ENCODE data around the gene SMYD3.

The SMYD3 gene

DNA sequence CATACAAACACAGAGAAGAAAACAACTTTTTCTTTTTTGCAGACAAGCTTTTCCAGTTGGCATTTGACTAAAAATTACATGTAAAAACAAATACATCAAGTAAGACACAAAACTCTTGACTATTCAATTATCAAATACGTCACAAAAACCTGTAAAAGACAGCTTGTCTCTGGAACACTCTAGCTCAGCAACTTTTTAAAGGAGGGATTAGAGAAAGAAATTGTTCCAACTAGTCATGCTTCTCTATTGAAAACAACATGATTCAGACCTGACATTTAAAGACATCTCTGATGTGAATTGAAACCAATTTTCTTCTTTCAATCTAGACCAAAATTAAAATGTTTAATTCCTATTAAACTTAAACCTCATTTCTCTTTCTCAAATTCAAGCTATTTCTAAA is 30.3 kb downstream of the SMYD3 start:
- Histone ChIP-seq H3F3A (ENCODE audit: low read depth) (no peaks in the 10 kb centered on the region), H3K27me3 (ENCODE audit: insufficient read depth, low read length, poor library complexity, severe bottlenecking) (no peaks in the 10 kb centered on the region), H3K4me3 (ENCODE audit: low read length, poor library complexity, severe bottlenecking) (no peak overlapping the region), H2AFZ (ENCODE audit: low read length) (no peak overlapping the region), H4K20me1 (ENCODE audit: insufficient read depth, low read length, poor library complexity, severe bottlenecking) (no peaks in the 10 kb centered on the region), H3K79me2 (ENCODE audit: insufficient read depth, low read length) (peaks cover 17% of the 10 kb centered on the region; the same call in 1 of the 2 replicates), H3K9me3 (ENCODE audit: insufficient read depth, low read depth, low read length) (no peaks in the 10 kb centered on the region), H3K36me3 (ENCODE audit: insufficient read depth, low read length) (no peaks in the 10 kb centered on the region), H3K9ac (ENCODE audit: low read depth, low read length, poor library complexity, severe bottlenecking) (no peak overlapping the region), H3K9me2 (replicated peaks; ENCODE audit: low read depth, low read length) (no peaks in the 10 kb centered on the region), H3K4me1 (ENCODE audit: insufficient read depth, low read length, poor library complexity, severe bottlenecking) (peaks cover 19% of the 10 kb centered on the region), H3K4me2 (ENCODE audit: low read depth, low read length, poor library complexity, severe bottlenecking) (no peak overlapping the region)
- TF ChIP-seq, protein P1, sequence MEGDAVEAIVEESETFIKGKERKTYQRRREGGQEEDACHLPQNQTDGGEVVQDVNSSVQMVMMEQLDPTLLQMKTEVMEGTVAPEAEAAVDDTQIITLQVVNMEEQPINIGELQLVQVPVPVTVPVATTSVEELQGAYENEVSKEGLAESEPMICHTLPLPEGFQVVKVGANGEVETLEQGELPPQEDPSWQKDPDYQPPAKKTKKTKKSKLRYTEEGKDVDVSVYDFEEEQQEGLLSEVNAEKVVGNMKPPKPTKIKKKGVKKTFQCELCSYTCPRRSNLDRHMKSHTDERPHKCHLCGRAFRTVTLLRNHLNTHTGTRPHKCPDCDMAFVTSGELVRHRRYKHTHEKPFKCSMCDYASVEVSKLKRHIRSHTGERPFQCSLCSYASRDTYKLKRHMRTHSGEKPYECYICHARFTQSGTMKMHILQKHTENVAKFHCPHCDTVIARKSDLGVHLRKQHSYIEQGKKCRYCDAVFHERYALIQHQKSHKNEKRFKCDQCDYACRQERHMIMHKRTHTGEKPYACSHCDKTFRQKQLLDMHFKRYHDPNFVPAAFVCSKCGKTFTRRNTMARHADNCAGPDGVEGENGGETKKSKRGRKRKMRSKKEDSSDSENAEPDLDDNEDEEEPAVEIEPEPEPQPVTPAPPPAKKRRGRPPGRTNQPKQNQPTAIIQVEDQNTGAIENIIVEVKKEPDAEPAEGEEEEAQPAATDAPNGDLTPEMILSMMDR (conservative IDR thresholded peaks at IDR 0.05; ENCODE audit: low read length) = no peak
- no peak for TF ChIP-seq EZH2phosphoT487 (IDR thresholded peaks at IDR 0.05; ENCODE audit: borderline replicate concordance)

DNA sequence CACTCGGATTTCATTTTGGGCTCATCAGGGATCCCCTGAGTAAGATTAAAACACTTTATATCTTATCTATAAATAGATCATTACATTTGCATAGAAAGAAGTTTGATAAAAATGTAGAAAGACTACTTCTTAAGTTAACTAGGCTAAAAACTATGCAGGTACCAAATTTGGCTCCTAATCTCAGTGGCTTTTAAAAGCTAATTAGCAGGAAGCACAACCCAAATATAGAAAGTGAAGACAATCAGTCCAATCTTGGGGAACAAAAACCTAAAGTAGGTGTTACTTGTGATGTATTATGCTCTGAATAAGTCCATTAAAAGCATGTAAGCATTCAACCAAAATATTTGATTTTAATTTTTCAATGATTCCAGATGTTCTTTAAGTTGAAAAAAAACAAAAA is 35.4 kb downstream of the SMYD3 start:
- peaks cover 12% of the 10 kb centered on the region; the same call in 1 of the 2 replicates for H3K79me2 ChIP-seq (ENCODE audit: insufficient read depth, low read length)
- TF ChIP-seq EZH2phosphoT487 (IDR thresholded peaks at IDR 0.05; ENCODE audit: borderline replicate concordance) = no peak
- TF ChIP-seq, protein P1 (conservative IDR thresholded peaks at IDR 0.05; ENCODE audit: low read length) = no peak
- no peaks in the 10 kb centered on the region for H3K27me3 ChIP-seq (ENCODE audit: insufficient read depth, low read length, poor library complexity, severe bottlenecking)
- no peaks in the 10 kb centered on the region for H4K20me1 ChIP-seq (ENCODE audit: insufficient read depth, low read length, poor library complexity, severe bottlenecking)
- no peaks in the 10 kb centered on the region for H3K36me3 ChIP-seq (ENCODE audit: insufficient read depth, low read length)
- peaks cover 9% of the 10 kb centered on the region for H3K4me1 ChIP-seq (ENCODE audit: insufficient read depth, low read length, poor library complexity, severe bottlenecking)
- H3K9me2 ChIP-seq (replicated peaks; ENCODE audit: low read depth, low read length) = no peaks in the 10 kb centered on the region
- H3F3A ChIP-seq (ENCODE audit: low read depth) = no peaks in the 10 kb centered on the region
- peak overlapping the region; percentile 6 for H3K4me2 ChIP-seq (ENCODE audit: low read depth, low read length, poor library complexity, severe bottlenecking)
- no peak overlapping the region for H2AFZ ChIP-seq (ENCODE audit: low read length)
- H3K9ac ChIP-seq (ENCODE audit: low read depth, low read length, poor library complexity, severe bottlenecking) = no peak overlapping the region
- no peaks in the 10 kb centered on the region for H3K9me3 ChIP-seq (ENCODE audit: insufficient read depth, low read depth, low read length)
- no peak overlapping the region for H3K4me3 ChIP-seq (ENCODE audit: low read length, poor library complexity, severe bottlenecking)

DNA sequence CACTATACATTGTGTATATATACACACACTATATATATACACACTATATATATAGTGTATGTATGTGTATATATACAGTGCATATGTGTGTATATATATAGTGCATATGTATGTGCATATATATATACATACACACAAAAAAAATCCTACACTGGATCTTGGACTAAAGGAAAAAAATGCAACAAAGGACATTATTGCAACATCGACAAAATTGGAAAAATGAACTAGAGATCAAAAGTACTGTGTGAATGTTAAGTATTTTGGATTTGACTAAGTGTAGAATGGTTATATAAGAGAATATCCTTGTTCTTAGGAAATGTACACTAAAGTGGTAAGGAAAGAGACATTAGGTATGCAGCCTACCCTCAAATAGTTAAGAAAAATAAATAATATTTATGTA is 36.5 kb downstream of the SMYD3 start:
- TF ChIP-seq, protein P1 (conservative IDR thresholded peaks at IDR 0.05; ENCODE audit: low read length) = no peak
- TF ChIP-seq EZH2phosphoT487 (IDR thresholded peaks at IDR 0.05; ENCODE audit: borderline replicate concordance) = no peak
- no peak overlapping the region for H3K4me2 ChIP-seq (ENCODE audit: low read depth, low read length, poor library complexity, severe bottlenecking)
- peaks cover 15% of the 10 kb centered on the region; the same call in 1 of the 2 replicates for H3K79me2 ChIP-seq (ENCODE audit: insufficient read depth, low read length)
- H2AFZ ChIP-seq (ENCODE audit: low read length) = no peak overlapping the region
- no peak overlapping the region for H3K4me3 ChIP-seq (ENCODE audit: low read length, poor library complexity, severe bottlenecking)
- H3K9ac ChIP-seq (ENCODE audit: low read depth, low read length, poor library complexity, severe bottlenecking) = no peak overlapping the region
- no peaks in the 10 kb centered on the region for H3K36me3 ChIP-seq (ENCODE audit: insufficient read depth, low read length)
- no peaks in the 10 kb centered on the region for H3K9me2 ChIP-seq (replicated peaks; ENCODE audit: low read depth, low read length)
- peaks cover 9% of the 10 kb centered on the region for H3K4me1 ChIP-seq (ENCODE audit: insufficient read depth, low read length, poor library complexity, severe bottlenecking)
- no peaks in the 10 kb centered on the region for H3K9me3 ChIP-seq (ENCODE audit: insufficient read depth, low read depth, low read length)
- H3F3A ChIP-seq (ENCODE audit: low read depth) = no peaks in the 10 kb centered on the region
- H4K20me1 ChIP-seq (ENCODE audit: insufficient read depth, low read length, poor library complexity, severe bottlenecking) = no peaks in the 10 kb centered on the region
- H3K27me3 ChIP-seq (ENCODE audit: insufficient read depth, low read length, poor library complexity, severe bottlenecking) = no peaks in the 10 kb centered on the region

Measured in Loucy (cell line).